ENCODE measurements around the gene CRACDL.

The CRACDL gene

GRCh38 chr2:98822301-98823164, 113.5 kb downstream of the CRACDL start:
- ChIA-PET CTCF (no interaction called here), POLR2A (no interaction called here)
- TF ChIP-seq HDGF (IDR thresholded peaks at IDR 0.05; ENCODE audit: borderline replicate concordance) (no peak), FOXM1 (IDR thresholded peaks at IDR 0.05; ENCODE audit: borderline replicate concordance) (no peak)
- DNase-seq (ENCODE audit: extremely low spot score), result no peak

DNA sequence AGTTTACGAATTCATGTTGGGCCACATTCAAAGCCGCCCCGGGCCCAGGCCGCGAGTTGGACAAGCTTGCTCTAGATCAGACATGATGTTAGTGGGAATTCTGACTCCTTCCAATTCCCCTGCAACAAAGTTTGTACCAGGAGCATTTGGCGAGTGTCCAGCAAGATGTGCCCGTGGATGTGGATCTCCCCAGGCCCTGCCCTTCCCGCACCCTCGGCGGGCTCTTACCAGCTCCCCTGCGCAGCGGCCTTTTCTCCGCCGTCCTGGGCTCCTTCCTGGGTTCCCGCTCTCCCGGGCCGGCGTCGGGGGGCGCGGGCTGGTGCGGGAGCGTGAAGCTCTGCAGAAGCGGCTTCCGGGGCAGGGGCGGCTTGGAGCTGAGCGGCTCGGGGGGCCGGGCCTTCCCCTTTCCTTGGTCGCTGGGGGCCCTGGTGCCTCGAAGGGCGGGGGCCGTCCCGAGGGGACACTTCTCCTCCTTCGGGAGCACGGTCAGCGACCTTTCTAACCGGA, 114.3 kb downstream of the CRACDL start:
- ChIA-PET POLR2A (no interaction called here), CTCF (interaction anchor here (0.6 kb wide), 1 partner anchor 168 kb away, joined by 10 read pairs; no protein-coding TSS in a partner anchor)
- no peak for DNase-seq (ENCODE audit: extremely low spot score)
- TF ChIP-seq SP1 (IDR thresholded peaks at IDR 0.05) (no peak), CTBP1 (IDR thresholded peaks at IDR 0.05; ENCODE audit: borderline replicate concordance) (no peak), SUZ12 (IDR thresholded peaks at IDR 0.05) (no peak), L3MBTL2 (conservative IDR thresholded peaks at IDR 0.05) (no peak), FOXA1 (IDR thresholded peaks at IDR 0.05) (no peak), BHLHE40 (IDR thresholded peaks at IDR 0.05; ENCODE audit: borderline replicate concordance) (no peak), FOXK2 (IDR thresholded peaks at IDR 0.05) (no peak), NFRKB (IDR thresholded peaks at IDR 0.05) (no peak), ARNT (IDR thresholded peaks at IDR 0.05) (no peak), TARDBP (IDR thresholded peaks at IDR 0.05) (no peak), HDGF (IDR thresholded peaks at IDR 0.05; ENCODE audit: borderline replicate concordance) (no peak), ZNF384 (IDR thresholded peaks at IDR 0.05) (no peak), FOXM1 (IDR thresholded peaks at IDR 0.05; ENCODE audit: borderline replicate concordance) (no peak), LEF1 (IDR thresholded peaks at IDR 0.05; ENCODE audit: borderline replicate concordance) (no peak), ELF4 (IDR thresholded peaks at IDR 0.05) (no peak)
- TF ChIP-seq, protein P1, sequence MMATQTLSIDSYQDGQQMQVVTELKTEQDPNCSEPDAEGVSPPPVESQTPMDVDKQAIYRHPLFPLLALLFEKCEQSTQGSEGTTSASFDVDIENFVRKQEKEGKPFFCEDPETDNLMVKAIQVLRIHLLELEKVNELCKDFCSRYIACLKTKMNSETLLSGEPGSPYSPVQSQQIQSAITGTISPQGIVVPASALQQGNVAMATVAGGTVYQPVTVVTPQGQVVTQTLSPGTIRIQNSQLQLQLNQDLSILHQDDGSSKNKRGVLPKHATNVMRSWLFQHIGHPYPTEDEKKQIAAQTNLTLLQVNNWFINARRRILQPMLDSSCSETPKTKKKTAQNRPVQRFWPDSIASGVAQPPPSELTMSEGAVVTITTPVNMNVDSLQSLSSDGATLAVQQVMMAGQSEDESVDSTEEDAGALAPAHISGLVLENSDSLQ (IDR thresholded peaks at IDR 0.05), result no peak

- ChIA-PET POLR2A (no interaction called here), CTCF (no interaction called here)
- TF ChIP-seq L3MBTL2 (conservative IDR thresholded peaks at IDR 0.05) (no peak), FOXA1 (IDR thresholded peaks at IDR 0.05) (no peak), ELF4 (IDR thresholded peaks at IDR 0.05) (no peak), BHLHE40 (IDR thresholded peaks at IDR 0.05; ENCODE audit: borderline replicate concordance) (no peak)
- no peak for DNase-seq (ENCODE audit: extremely low spot score)
Observed at GRCh38 chr2:98819231-98819766, 116.7 kb downstream of the CRACDL start.

DNA sequence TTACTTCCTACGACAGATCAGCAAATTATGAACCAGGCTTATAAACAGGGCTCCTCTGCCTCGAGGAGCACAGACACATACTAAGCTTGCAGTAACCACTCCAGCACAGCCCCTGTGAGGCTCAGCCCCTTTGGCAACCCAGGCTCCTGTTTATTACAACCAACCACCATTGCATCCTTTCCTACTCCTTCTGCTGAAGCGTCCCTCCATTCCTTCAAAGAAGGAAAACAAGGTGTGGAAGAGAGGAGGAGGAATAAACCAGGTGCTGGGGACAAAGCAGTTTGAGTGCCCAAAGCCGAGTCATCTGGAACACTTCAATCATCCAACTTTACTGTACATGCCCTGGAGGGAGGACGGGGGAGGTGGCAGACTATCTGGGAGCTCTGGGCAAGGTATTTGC, 117.9 kb downstream of the CRACDL start:
- POLR2A ChIA-PET, result no interaction called here
- no peak for DNase-seq (ENCODE audit: extremely low spot score)
- TF ChIP-seq FOXK2 (IDR thresholded peaks at IDR 0.05), result no peak
- CTCF ChIA-PET, result interaction anchor here (0.6 kb wide), 1 partner anchor 87 kb away, joined by 3 read pairs; no protein-coding TSS in a partner anchor

DNA sequence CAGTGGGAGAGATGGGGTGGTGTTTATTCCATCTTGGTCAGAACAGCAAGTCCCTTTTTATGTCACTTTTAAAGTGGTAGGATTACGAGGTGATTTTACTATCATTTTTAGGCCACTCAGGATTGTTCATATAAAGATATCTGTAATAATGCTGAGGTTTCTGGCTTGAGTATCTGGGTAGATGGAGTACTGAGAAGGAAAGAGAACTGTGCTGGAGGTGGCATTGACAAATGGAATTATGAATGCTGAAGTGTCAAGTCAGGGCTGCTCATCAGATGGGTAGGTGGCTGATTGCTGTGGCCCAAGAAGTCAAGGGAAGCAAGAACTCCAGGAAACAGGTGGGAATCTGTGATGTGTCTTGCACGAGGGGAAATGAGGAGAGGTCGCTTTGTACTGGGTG, 119.7 kb downstream of the CRACDL start:
- no peak for DNase-seq (ENCODE audit: extremely low spot score)
- ChIA-PET POLR2A (no interaction called here), CTCF (no interaction called here)
- TF ChIP-seq, protein P1 (IDR thresholded peaks at IDR 0.05), result no peak
- TF ChIP-seq ZNF384 (IDR thresholded peaks at IDR 0.05), result no peak
- TF ChIP-seq HDGF (IDR thresholded peaks at IDR 0.05; ENCODE audit: borderline replicate concordance), result no peak
- TF ChIP-seq SUZ12 (IDR thresholded peaks at IDR 0.05), result no peak

GRCh38 chr2:98815795-98816194, 120.2 kb downstream of the CRACDL start:
- POLR2A ChIA-PET, result no interaction called here
- DNase-seq (ENCODE audit: extremely low spot score), result no peak
- TF ChIP-seq ELF4 (IDR thresholded peaks at IDR 0.05) (no peak), NFRKB (IDR thresholded peaks at IDR 0.05) (no peak), HDGF (IDR thresholded peaks at IDR 0.05; ENCODE audit: borderline replicate concordance) (no peak), SUZ12 (IDR thresholded peaks at IDR 0.05) (no peak)
- CTCF ChIA-PET, result interaction anchor here (0.6 kb wide), 1 partner anchor 170 kb away, joined by 6 read pairs; no protein-coding TSS in a partner anchor

GRCh38 chr2:98811766-98812165, 124.3 kb downstream of the CRACDL start:
- ChIA-PET CTCF (no interaction called here), POLR2A (no interaction called here)
- DNase-seq (ENCODE audit: extremely low spot score), result no peak
- TF ChIP-seq CTBP1 (IDR thresholded peaks at IDR 0.05; ENCODE audit: borderline replicate concordance), result no peak
- no peak for TF ChIP-seq ELF4 (IDR thresholded peaks at IDR 0.05)

- CTCF ChIA-PET, result no interaction called here
- TF ChIP-seq, protein P1 (IDR thresholded peaks at IDR 0.05), result no peak
- TF ChIP-seq ZNF384 (IDR thresholded peaks at IDR 0.05) (no peak), BHLHE40 (IDR thresholded peaks at IDR 0.05; ENCODE audit: borderline replicate concordance) (no peak), FOXK2 (IDR thresholded peaks at IDR 0.05) (no peak), NFRKB (IDR thresholded peaks at IDR 0.05) (no peak), ARNT (IDR thresholded peaks at IDR 0.05) (no peak), CTBP1 (IDR thresholded peaks at IDR 0.05; ENCODE audit: borderline replicate concordance) (no peak), ELF4 (IDR thresholded peaks at IDR 0.05) (no peak), SP1 (IDR thresholded peaks at IDR 0.05) (no peak)
- POLR2A ChIA-PET, result no interaction called here
- no peak for DNase-seq (ENCODE audit: extremely low spot score)
Observed at GRCh38 chr2:98810588-98810928, 125.5 kb downstream of the CRACDL start.

All from HEK293T (cell line).